Activated CD4-positive, alpha-beta T cell treated with anti-CD3 and anti-CD28 coated beads for 48 hours (primary cell): ENCODE measurements around the gene ITGB5.

Experiments
- DNase-seq: peaks from one replicate; pipeline ENCODE4 v3.0.0-alpha.2; 2020

ITGB5 gene

DNA sequence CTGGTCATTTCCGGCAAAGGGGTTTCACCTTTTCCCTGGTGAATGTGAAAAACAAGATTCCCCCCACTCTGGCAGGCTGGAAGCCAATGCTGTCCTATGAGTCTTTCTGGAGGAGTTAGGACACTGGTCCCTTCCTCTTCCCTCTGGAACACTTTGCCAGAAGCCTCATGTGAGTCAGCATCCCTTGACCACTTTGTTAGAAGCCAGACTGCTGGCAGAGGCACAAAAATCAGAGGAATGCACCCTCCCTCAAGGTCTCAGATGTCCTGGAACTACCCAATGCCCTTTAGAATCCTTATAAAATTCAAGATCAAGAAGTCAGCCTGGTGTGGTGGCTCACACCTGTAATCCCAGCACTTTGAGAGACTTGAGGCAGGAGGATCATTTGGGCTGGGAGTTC, 26.6 kb downstream of the ITGB5 start:
- DNase-seq, result no peak

DNA sequence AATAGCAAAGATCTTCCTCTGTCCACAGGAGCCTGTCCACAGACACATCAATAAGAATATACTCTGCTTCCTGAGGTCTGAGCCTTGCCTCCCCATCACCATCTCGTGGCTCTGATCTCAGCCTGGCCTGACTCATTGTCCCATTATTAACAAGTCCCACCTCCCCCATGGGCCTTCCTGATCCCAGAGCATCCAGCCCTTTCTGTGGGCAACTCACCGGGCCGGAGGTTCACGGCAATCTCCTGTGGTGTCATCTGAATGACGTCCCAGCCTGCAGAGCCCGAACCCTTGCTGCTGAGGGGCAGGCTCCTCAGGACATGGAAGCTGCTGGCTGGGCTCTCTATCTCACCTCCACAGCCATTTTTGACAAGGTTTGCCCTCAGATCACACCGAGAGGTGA, 28.1 kb downstream of the ITGB5 start:
- DNase-seq, result no peak

DNA sequence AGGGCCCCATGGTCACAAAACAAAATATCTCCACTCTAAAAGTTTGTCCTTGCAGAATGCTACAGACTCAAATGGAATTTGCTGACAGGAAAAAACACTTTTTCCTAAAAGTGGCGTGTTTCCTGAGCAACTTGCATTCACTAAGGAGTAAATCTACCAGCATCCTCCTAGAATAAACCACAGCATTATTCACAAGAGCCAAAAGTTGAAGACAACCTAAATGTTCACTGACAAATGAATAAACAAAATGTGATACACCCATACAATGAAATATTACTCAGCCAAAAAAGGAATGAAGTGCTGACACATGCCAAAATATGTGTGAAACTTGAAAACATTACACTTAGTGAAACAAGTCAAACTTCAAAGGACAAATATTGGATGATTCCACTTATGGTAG, 28.9 kb downstream of the ITGB5 start:
- no peak for DNase-seq

- no peak for DNase-seq
These were observed 30.5 kb downstream of the ITGB5 start for GRCh38 chr3:124856677-124857076.

- DNase-seq, result no peak
These were observed 33.2 kb downstream of the ITGB5 start for GRCh38 chr3:124854009-124854408.

- DNase-seq, result no peak
These were observed 33.7 kb downstream of the ITGB5 start for GRCh38 chr3:124853446-124853845.

DNA sequence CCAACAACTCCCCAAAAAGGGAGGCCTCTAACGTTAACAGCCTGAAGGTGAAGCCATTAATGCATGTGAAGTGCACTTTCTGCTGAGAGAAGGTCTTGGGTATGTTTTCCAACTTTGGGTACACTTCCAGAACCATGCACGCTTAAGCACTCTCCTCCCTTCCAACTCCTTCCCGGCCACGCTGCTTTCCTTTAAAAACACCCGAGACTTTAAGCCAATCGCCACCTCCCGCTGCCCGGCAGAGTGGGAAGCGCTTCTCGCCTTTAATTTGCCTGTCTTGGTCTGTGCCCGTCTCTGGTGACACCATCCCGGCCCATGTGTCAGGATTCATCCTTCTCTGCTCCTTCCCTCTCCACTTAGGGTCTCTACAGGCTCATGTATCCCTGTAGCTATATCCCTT, 35.3 kb downstream of the ITGB5 start:
- DNase-seq, result no peak

GRCh38 chr3:124851136-124851535, 36.0 kb downstream of the ITGB5 start:
- no peak for DNase-seq

DNA sequence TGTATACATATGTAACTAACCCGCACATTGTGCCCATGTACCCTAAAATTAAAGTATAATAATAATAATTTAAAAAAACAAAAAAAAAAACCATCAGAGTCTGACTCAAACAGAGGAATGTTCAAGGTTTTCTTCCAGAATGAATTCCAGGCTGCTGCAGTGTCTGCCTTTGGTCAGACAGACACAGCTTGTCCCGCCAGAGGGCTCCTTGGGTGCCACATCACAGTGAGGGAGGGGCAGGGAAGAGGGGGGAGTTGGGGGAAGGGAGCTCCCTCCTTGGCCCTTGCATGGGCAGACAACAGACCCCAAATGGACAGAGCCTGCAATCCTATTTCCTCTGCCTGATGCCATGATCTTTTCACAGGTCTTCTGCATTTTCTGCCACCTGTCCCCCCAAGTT, 36.5 kb downstream of the ITGB5 start:
- no peak for DNase-seq

GRCh38 chr3:124850212-124850611, 37.0 kb downstream of the ITGB5 start:
- no peak for DNase-seq

DNA sequence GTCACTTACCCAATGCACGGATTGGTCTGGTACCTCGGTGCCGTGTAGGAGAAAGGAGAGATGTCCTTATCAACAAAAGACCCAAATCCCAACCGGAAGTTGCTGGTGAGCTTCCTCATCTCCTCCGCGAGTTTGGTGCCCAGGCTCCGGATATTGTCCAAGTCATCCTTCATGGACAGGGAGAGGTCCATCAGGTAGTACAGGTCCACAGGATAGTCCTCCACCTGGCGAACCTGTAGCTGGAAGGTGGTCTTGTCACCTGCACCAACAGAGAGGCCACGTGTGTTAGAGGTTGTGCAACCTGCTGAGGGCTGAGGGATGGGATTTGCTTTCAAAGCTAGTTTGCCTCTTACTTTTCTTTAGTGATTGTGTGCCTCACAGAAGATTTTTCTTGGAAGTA, 38.9 kb downstream of the ITGB5 start:
- no peak for DNase-seq

GRCh38 chr3:124847863-124848262, 39.3 kb downstream of the ITGB5 start:
- DNase-seq, result no peak

- no peak for DNase-seq
These were observed 40.1 kb downstream of the ITGB5 start for GRCh38 chr3:124847051-124847450.

- no peak for DNase-seq
These were observed 41.0 kb downstream of the ITGB5 start for GRCh38 chr3:124846189-124846588.

DNA sequence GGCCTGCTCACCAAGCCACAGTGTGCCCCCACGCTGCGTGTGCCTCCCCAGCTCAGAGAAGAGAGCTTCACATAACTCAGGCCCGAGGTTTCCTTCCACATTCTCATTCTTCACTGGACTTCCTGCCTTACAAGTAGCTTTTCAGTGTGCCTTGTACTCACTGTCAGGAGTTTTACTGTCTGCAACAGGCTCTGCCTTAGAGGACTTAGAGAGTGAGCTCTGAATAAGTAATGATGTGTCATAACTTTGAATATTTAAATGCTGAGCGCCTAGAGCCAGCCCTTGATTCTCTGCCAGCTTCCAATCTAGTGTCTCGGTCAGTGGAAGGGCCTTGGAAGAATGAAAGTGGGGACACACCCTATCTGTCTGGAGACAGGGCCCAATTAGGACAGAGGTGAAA, 41.8 kb downstream of the ITGB5 start:
- DNase-seq, result no peak

DNA sequence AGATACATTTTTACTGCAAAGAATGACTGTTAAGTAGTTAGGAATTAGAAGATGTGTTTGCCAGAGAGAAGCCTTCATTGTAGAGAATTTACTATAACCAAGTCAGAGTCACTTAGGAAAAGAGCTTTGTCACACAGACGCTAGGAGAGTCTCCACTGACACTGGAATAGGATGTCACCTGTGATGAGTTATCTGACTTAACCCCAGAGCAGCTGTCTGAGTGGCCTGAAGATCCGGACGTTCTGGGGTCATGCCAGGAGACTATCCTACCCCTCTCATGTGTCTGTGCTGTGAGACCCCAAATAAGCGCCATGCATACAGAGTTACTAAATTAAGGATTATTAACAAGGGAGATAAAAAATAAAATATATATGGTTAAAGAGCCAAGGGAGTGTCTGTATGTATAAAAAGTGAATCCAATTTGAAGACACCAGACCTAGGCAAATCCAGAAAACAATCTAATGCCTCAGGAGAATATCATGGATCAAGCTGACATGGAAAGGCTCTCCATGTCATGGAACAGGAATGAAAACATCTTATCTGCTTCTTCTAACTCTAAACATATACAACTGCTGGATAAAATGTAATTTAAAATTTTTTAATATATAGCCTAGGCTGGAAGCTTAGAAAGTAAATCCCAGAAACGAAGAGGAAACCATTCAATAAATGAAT, 43.5 kb downstream of the ITGB5 start:
- no peak for DNase-seq

GRCh38 chr3:124843047-124843446, 44.1 kb downstream of the ITGB5 start:
- no peak for DNase-seq

DNA sequence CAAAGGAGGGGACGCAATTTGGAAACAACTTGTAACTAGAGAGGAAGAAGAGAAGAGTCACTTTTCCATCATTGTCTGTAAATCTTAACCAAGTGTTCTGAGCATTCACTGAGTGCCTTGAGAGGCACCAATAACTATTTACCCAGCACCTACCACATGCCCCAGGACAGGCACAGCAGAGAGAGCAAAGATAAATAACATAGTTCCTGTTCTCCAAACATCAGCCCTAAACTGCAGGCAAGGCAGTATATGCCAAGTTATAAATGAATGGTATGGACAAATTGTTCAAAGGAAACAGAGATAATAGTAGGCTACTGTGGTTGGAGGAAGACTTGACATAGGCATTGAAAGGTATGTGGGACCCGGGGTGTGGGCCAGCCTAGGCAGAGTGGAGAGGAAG, 45.6 kb downstream of the ITGB5 start:
- no peak for DNase-seq

DNA sequence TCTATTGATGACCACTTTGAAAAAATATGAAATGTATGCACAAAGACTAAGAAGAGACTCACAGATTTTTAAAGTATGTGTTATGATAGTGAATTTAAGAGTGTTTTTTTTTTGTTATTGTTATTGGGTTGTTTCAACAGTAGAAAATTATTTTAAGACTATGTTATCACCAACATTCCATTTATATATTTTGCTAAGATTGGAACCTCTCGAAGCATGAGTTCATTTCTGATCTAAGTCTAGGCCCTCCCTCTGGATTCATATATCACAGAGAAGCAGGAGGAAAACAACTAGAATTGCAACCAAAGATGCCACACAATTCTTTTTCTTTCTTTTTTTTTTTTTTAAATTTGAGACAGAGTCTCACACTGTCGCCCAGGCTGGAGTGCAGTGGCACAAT, 46.8 kb downstream of the ITGB5 start:
- DNase-seq, result no peak

DNA sequence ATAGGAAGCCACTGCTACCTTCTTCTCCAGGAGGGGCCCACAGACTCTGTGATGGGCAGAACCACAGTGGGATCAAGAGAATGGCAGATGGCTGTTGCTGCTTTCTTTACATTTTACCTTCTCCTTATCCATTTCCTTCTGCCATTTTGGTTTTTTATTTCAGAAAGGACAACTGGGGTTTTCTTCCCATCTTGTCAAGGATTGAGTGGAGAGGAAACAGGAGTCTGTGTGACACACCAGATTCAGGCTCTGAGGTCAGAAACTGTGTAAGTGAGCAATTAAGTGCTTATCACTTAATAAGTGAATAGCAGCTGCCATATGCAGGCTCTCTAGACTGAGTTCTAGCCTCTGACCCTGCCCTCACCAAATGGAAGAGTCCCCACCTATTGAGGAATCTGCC, 47.3 kb downstream of the ITGB5 start:
- no peak for DNase-seq

- DNase-seq, result no peak
These were observed 48.2 kb downstream of the ITGB5 start for GRCh38 chr3:124838963-124839362.

DNA sequence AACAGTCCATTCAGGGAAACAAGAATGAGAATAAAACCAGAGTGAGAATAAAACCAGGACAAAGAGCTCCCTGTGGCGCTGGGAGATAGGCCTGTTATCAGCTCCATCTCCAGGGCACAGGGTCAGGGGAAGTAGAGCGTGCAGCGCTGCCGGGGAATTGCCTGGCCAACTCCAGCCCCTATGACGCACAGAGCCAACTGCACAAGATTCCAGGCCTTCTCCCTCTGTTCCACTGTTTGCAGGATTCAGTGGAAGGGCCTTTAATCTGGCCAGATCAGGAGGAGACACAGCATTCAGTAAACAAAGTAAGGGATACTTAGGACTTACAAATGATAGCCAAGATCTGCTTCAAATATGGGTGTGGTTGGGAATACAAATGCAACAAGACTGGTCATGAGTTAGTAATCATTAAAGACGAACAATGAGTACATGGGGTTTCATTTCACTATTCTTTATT, 49.4 kb downstream of the ITGB5 start:
- DNase-seq, result no peak

DNA sequence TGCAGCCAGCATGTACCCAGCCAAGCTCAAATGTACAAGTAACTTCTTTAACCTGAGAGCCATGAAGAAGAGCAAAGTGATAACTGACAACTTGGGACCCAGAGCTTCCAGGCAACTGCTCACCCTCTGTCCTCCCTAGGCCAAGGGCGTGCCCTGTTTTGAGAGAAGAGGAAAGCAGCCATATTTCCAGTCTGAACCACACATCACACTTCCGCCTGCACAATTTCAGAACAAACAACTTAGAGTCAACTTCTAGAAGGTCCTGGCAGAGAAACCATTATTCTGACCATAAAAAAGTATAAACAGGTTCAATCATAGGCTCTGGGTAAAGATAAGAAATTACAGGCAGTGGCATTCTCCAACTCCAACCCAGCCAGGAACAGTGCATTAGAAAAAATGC, 50.1 kb downstream of the ITGB5 start:
- no peak for DNase-seq

- no peak for DNase-seq
These were observed 50.7 kb downstream of the ITGB5 start for GRCh38 chr3:124836448-124836847.
